ENCODE data around the gene DPH7. TPM values are rescaled to one million over a fixed set of nuclear protein-coding genes. Genes with fewer than 3 reads are reported as not detected.

Gene DPH7
- 34.1 TPM for total RNA-seq

GRCh38 chr9:137578518-137579258 lies at the start of gene DPH7:
TSS of gene DPH7 (minus strand) at chr9:137578925. CDS start at chr9:137578777, 148 bp downstream.

GRCh38 chr9:137618105-137619067 lies 39.7 kb upstream of the DPH7 start, which contains the start of gene EHMT1:
TSS of gene EHMT1 (plus strand) at chr9:137619005. CDS start at chr9:137619029, 24 bp downstream.

GRCh38 chr9:137605121-137606004 lies 26.6 kb upstream of the DPH7 start, which contains the start of gene ARRDC1:
TSS of gene ARRDC1 (plus strand) at chr9:137605686. CDS start at chr9:137605718, 32 bp downstream.

GRCh38 chr9:137590469-137591383 lies 12.0 kb upstream of the DPH7 start, which contains the start of gene ZMYND19:
TSS of gene ZMYND19 (minus strand) at chr9:137590512. CDS start at chr9:137590263, 249 bp downstream.

GRCh38 chr9:137551264-137552021 lies 27.3 kb downstream of the DPH7 start, which contains the start of gene MRPL41:
TSS of gene MRPL41 (plus strand) at chr9:137551879. CDS start at chr9:137552082, 203 bp downstream.

GRCh38 chr9:137550231-137550621 lies 28.5 kb downstream of the DPH7 start, which contains the start of gene PNPLA7:
TSS of gene PNPLA7 (minus strand) at chr9:137550402. CDS start at chr9:137550197, 205 bp downstream.

Other genes with a start within 250 kb of the DPH7 start
- 32.1 TPM for gene EXD3, start 155.8 kb downstream of the DPH7 start, total RNA-seq
- gene NOXA1, start 155.5 kb downstream of the DPH7 start, total RNA-seq, result 5.3 TPM
- gene ENTPD8, start 137.6 kb downstream of the DPH7 start, total RNA-seq, result 1.1 TPM
- gene NSMF, start 119.6 kb downstream of the DPH7 start, total RNA-seq, result 27.0 TPM
- 4.3 TPM for gene PNPLA7, start 28.5 kb downstream of the DPH7 start, total RNA-seq
- gene MRPL41, start 27.0 kb downstream of the DPH7 start, total RNA-seq, result 33.3 TPM
- 12.1 TPM for gene ZMYND19, start 11.6 kb upstream of the DPH7 start, total RNA-seq
- gene ARRDC1, start 26.8 kb upstream of the DPH7 start, total RNA-seq, result 39.9 TPM
- gene EHMT1, start 40.1 kb upstream of the DPH7 start, total RNA-seq, result 96.8 TPM

Measured in metanephros (tissue), 1 donor.